ENCODE results near the gene RREB1.

DNA sequence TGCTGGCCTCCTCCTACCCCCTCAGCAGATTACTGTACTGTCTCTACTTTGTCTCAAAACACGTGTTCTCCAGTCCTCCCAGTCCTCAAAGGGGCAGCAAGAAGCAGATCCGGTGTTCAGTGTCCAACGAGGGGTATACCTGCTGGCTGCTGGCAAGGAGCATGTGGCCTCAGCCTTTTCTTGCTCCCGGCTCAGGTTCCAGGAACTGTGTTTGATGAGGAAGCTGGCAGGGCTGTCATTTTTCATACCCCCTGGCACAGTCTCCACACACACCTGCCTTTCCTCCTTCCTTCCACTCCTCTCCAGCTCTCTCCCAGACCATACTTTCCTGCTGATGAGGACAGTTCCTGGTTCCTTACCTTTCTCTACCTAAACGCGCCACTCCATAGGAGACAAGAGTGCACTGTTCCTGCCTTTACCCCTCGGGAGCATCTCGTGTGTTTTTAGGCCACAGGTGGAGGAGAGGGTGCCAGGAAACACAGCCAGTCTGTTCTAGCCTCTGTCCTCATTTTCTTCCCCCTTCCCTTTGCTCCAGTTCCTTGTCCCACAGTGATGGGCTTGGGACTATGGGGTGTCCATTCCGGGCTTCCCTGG lies 128.0 kb downstream of the RREB1 start:
- TF ChIP-seq, protein P1, sequence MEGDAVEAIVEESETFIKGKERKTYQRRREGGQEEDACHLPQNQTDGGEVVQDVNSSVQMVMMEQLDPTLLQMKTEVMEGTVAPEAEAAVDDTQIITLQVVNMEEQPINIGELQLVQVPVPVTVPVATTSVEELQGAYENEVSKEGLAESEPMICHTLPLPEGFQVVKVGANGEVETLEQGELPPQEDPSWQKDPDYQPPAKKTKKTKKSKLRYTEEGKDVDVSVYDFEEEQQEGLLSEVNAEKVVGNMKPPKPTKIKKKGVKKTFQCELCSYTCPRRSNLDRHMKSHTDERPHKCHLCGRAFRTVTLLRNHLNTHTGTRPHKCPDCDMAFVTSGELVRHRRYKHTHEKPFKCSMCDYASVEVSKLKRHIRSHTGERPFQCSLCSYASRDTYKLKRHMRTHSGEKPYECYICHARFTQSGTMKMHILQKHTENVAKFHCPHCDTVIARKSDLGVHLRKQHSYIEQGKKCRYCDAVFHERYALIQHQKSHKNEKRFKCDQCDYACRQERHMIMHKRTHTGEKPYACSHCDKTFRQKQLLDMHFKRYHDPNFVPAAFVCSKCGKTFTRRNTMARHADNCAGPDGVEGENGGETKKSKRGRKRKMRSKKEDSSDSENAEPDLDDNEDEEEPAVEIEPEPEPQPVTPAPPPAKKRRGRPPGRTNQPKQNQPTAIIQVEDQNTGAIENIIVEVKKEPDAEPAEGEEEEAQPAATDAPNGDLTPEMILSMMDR (conservative IDR thresholded peaks at IDR 0.05; ENCODE audit: low read depth in 2 of 2): no peak
- TF ChIP-seq POLR2AphosphoS5 (IDR thresholded peaks at IDR 0.05; ENCODE audit: low read depth) (no peak), EZH2 (IDR thresholded peaks at IDR 0.05; ENCODE audit: low read depth, unreplicated experiment) (no peak), EZH2phosphoT487 (IDR thresholded peaks at IDR 0.05; ENCODE audit: unreplicated experiment) (no peak)
- TF ChIP-seq, protein P2, sequence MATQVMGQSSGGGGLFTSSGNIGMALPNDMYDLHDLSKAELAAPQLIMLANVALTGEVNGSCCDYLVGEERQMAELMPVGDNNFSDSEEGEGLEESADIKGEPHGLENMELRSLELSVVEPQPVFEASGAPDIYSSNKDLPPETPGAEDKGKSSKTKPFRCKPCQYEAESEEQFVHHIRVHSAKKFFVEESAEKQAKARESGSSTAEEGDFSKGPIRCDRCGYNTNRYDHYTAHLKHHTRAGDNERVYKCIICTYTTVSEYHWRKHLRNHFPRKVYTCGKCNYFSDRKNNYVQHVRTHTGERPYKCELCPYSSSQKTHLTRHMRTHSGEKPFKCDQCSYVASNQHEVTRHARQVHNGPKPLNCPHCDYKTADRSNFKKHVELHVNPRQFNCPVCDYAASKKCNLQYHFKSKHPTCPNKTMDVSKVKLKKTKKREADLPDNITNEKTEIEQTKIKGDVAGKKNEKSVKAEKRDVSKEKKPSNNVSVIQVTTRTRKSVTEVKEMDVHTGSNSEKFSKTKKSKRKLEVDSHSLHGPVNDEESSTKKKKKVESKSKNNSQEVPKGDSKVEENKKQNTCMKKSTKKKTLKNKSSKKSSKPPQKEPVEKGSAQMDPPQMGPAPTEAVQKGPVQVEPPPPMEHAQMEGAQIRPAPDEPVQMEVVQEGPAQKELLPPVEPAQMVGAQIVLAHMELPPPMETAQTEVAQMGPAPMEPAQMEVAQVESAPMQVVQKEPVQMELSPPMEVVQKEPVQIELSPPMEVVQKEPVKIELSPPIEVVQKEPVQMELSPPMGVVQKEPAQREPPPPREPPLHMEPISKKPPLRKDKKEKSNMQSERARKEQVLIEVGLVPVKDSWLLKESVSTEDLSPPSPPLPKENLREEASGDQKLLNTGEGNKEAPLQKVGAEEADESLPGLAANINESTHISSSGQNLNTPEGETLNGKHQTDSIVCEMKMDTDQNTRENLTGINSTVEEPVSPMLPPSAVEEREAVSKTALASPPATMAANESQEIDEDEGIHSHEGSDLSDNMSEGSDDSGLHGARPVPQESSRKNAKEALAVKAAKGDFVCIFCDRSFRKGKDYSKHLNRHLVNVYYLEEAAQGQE (IDR thresholded peaks at IDR 0.05; ENCODE audit: unreplicated experiment): no peak

All from GM23338 (cell line).